Testis (tissue), 3 donors: ENCODE measurements around the gene PIR. TPM values are rescaled to one million over a fixed set of nuclear protein-coding genes. Genes with fewer than 3 reads are reported as not detected.

ENCODE experiments used
- DNase-seq: peaks from one replicate; pipeline ENCODE4 v3.0.0-alpha.2; 2019
- H3K27ac ChIP-seq, 2 donors: fragments of 200-600 bp; sonication (generic); one replicate each; pipeline ENCODE4 v1.5.1; 2019
- H3K27me3 ChIP-seq: fragments of 200-600 bp; sonication (generic); one replicate; pipeline ENCODE4 v1.5.1; 2019
- H3K36me3 ChIP-seq: fragments of 200-600 bp; sonication (generic); one replicate; pipeline ENCODE4 v1.5.1; 2017; ENCODE audit warnings: low read depth; ENCODE audit errors: missing control alignments
- H3K4me1 ChIP-seq: fragments of 200-600 bp; sonication (generic); one replicate; pipeline ENCODE4 v1.5.1; 2019
- H3K4me3 ChIP-seq, 2 donors: fragments of 200-600 bp; sonication (generic); one replicate each; pipeline ENCODE4 v1.5.1; 2017 to 2019
- H3K9me3 ChIP-seq: fragments of 200-600 bp; sonication (generic); one replicate; pipeline ENCODE4 v1.5.1; 2017
- POLR2A ChIP-seq: fragments of 450-650 bp; IDR thresholded peaks from one replicate; pipeline ENCODE4 v1.6.1; 2017; ENCODE audit warnings: antibody characterized with exemption, mild to moderate bottlenecking, moderate library complexity
- WGBS, 2 donors: methylation state at CpG; one replicate each; pipeline ENCODE4 v1.1.5; 2018; 5-methylcytosine and 5-hydroxymethylcytosine counted together
- intact Hi-C: fragments of 100-400 bp; cut with DNase I; formaldehyde crosslinking; loops from one replicate; pipeline ENCODE4 v1.15.1; 2023; ENCODE audit warnings: low total_unique reads
- polyA plus RNA-seq: library from polyadenylated mRNA; stranded (reverse); fragments of 350-450 nt; fragmentation: Illumina TruSeq; extraction: RNeasy Lipid Tissue Mini Kit (QIAGEN cat#74804); gene quantifications from one replicate; pipeline ENCODE4 v1.2.3, GENCODE V29; 2014; ENCODE audit warnings: low read depth, low replicate concordance; ENCODE audit not compliant: insufficient read depth
- total RNA-seq, 2 donors: library from RNA; depleted of rRNA; stranded (reverse); fragments of >200 nt; gene quantifications; one replicate each; pipeline ENCODE4 v1.2.3, GENCODE V29; 2016
- TF ChIP-seq, protein P1 (sequence below), 3 experiments: fragments of 450-650 bp in 2 of 3; fragments of 200-600 bp in 1 of 3; sonication (generic) in 1 of 3; IDR thresholded peaks; one replicate each; pipeline ENCODE4 v1.5.1; 2016 to 2019; ENCODE audit warnings: antibody characterized with exemption in 3 of 3, mild to moderate bottlenecking in 2 of 3, moderate library complexity in 1 of 3

The PIR gene
- total and polyA plus RNA-seq, 3 donors from 2014 or later, result 9.7 to 11.0 (median 10.3) TPM

GRCh38 chrX:15437724-15438123, 55.4 kb downstream of the PIR start:
- intact Hi-C loops, result no loop called here
- H3K36me3 ChIP-seq, result no peaks in the 10 kb centered on the region

DNA sequence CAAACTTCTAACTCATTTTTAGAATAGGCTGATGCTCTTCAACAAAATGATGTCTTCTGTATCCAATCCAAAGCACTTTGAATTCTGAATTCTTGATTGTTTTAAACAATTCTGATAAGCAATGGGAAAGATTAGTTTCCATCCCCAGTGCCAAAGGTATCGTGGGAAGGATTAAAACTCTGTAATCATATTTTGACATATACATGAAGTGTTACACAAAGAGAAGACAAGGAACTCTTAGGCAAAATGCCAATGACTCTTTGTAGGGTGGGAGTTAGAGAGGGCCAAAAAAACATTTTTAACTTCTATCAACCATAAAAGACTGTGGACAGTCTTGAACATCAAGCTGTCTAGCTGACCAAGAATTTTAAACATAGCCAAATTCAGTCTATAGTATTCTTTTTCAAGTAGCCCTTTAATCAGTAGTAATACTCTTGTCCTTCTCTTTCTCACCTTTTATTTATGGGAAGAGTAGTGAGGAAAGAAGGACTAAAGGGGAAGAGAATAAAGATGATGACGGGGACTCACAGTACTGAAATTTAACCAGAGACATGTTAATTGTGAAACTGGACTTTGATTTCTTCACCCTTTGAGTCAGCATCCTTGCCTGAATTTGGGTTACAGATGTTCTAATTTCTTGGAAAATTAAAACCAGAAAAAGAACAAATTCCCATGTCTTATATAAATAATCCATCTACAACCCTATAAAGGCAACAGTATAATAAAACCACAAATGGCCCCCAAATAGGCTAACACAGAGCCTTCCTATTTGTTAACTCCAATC, 57.1 kb downstream of the PIR start:
- Histone ChIP-seq H3K27me3 (no peaks in the 10 kb centered on the region), H3K9me3 (no peaks in the 10 kb centered on the region), H3K36me3 (no peaks in the 10 kb centered on the region), H3K4me1 (no peaks in the 10 kb centered on the region), H3K4me3 (no peak overlapping the region), H3K27ac (no peak overlapping the region)
- 59 to 72% methylated on average over 2 of the region's 2 CpGs for WGBS, 2 donors
- no peak for DNase-seq
- TF ChIP-seq POLR2A, result no peak
- TF ChIP-seq, protein P1, sequence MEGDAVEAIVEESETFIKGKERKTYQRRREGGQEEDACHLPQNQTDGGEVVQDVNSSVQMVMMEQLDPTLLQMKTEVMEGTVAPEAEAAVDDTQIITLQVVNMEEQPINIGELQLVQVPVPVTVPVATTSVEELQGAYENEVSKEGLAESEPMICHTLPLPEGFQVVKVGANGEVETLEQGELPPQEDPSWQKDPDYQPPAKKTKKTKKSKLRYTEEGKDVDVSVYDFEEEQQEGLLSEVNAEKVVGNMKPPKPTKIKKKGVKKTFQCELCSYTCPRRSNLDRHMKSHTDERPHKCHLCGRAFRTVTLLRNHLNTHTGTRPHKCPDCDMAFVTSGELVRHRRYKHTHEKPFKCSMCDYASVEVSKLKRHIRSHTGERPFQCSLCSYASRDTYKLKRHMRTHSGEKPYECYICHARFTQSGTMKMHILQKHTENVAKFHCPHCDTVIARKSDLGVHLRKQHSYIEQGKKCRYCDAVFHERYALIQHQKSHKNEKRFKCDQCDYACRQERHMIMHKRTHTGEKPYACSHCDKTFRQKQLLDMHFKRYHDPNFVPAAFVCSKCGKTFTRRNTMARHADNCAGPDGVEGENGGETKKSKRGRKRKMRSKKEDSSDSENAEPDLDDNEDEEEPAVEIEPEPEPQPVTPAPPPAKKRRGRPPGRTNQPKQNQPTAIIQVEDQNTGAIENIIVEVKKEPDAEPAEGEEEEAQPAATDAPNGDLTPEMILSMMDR (IDR thresholded peaks at IDR 0.05), result no peak
- intact Hi-C loops, result no loop called here

More at GRCh38 chrX:15437724-15438123, 55.4 kb downstream of the PIR start:
- no peak for DNase-seq
- TF ChIP-seq, protein P1 (IDR thresholded peaks at IDR 0.05), result no peak
- TF ChIP-seq POLR2A, result no peak
- Histone ChIP-seq H3K4me1 (no peaks in the 10 kb centered on the region), H3K9me3 (no peaks in the 10 kb centered on the region), H3K27ac (no peak overlapping the region), H3K27me3 (no peaks in the 10 kb centered on the region), H3K4me3 (no peak overlapping the region)
- 86 to 94% methylated on average over 1 of the region's 1 CpG for WGBS, 2 donors

DNA sequence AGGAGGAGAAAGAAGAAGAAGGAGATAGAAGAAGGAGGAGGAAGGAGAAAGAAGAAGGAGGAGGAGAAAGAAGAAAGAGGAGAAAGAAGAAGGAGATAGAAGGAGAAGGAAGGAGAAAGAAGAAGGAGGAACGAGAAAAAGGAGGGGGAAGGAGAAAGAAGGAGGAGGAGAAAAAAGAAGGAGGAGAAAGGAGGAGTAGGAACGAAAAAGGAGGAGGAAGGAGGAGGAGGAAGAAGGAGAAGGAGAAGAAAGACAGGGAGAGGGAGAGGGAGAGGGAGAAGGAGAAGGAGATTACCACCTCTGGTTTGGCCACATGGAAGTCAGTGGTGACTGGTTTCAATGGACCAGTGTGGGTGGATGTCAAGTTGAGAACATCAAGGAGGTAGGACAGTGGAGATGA, 58.9 kb downstream of the PIR start:
- intact Hi-C loops, result no loop called here
- Histone ChIP-seq H3K4me1 (no peaks in the 10 kb centered on the region), H3K4me3 (no peak overlapping the region), H3K27me3 (no peaks in the 10 kb centered on the region), H3K36me3 (no peaks in the 10 kb centered on the region), H3K9me3 (no peaks in the 10 kb centered on the region), H3K27ac (no peak overlapping the region)
- 90% methylated on average over 2 of the region's 2 CpGs; no CpG with 5 or more reads in 1 of the 2 donors for WGBS, 2 donors
- no peak for TF ChIP-seq POLR2A
- TF ChIP-seq, protein P1 (IDR thresholded peaks at IDR 0.05), result no peak
- no peak for DNase-seq

GRCh38 chrX:15430584-15430983, 62.5 kb downstream of the PIR start:
- WGBS, 2 donors, result 63 to 90% methylated on average over 1 of the region's 1 CpG
- intact Hi-C loops, result no loop called here
- no peaks in the 10 kb centered on the region for H3K9me3 ChIP-seq
- H3K36me3 ChIP-seq, result no peaks in the 10 kb centered on the region
- no peaks in the 10 kb centered on the region for H3K4me1 ChIP-seq
- H3K27ac ChIP-seq, result no peak overlapping the region
- H3K4me3 ChIP-seq, result no peak overlapping the region
- no peaks in the 10 kb centered on the region for H3K27me3 ChIP-seq
- no peak for TF ChIP-seq POLR2A
- TF ChIP-seq, protein P1 (IDR thresholded peaks at IDR 0.05), result no peak
- DNase-seq, result no peak

DNA sequence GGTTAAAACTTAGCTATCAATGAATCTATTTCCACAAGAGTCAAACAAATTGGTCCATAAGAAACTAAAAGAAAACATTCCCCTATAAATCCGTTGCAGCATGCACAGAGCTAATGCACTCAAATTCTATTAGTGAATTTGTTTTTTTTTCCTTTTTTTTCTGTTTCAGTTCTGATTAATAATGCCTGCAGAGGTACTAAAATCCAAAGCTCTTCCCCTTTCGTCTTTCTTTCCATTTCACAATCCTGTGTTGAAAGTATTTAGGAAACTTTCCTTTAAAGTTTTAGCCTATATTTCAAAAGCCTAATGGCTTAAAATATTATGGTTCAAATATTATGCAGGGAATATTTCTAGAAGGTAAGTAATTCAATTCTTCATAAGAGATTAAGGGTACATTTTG, 63.1 kb downstream of the PIR start:
- intact Hi-C loops, result no loop called here
- H3K4me3 ChIP-seq, result no peak overlapping the region
- no peak overlapping the region for H3K27ac ChIP-seq
- H3K9me3 ChIP-seq, result no peaks in the 10 kb centered on the region
- no peak for TF ChIP-seq POLR2A
- H3K27me3 ChIP-seq, result no peaks in the 10 kb centered on the region
- DNase-seq, result no peak
- no peaks in the 10 kb centered on the region for H3K36me3 ChIP-seq
- whole genome bisulfite sequencing, 2 donors, result 85 to 87% methylated on average over 2 of the region's 2 CpGs
- H3K4me1 ChIP-seq, result no peaks in the 10 kb centered on the region
